HUES64 (cell line): Measurements from ENCODE around the gene ZNF281. TPM values are rescaled to one million over a fixed set of nuclear protein-coding genes. Genes with fewer than 3 reads are reported as not detected.
A peak's percentile ranks its signal among the peaks of the same experiment; 100 is the strongest.

Source experiments
- H3K27ac ChIP-seq: 2 replicates; pipeline ENCODE4 v1.7.0; 2013; ENCODE audit warnings: low read depth, low read length, inconsistent platforms
- H3K27me3 ChIP-seq: 2 replicates; pipeline ENCODE4 v1.6.1; 2013; ENCODE audit warnings: mild to moderate bottlenecking, low read length; ENCODE audit not compliant: insufficient read depth
- H3K36me3 ChIP-seq: 2 replicates; pipeline ENCODE4 v1.6.1; 2013; ENCODE audit warnings: mild to moderate bottlenecking, low read length; ENCODE audit not compliant: insufficient read depth
- H3K4me1 ChIP-seq: 2 replicates; pipeline ENCODE4 v1.6.1; 2013; ENCODE audit warnings: mild to moderate bottlenecking, low read length, moderate library complexity; ENCODE audit not compliant: insufficient read depth
- H3K4me3 ChIP-seq: 2 replicates; pipeline ENCODE4 v1.5.1; 2013; ENCODE audit warnings: mild to moderate bottlenecking, low read length, moderate library complexity
- H3K9ac ChIP-seq: 2 replicates; pipeline ENCODE4 v1.6.1; 2013; ENCODE audit warnings: mild to moderate bottlenecking, low read depth, low read length
- H3K9me3 ChIP-seq: 2 replicates; pipeline ENCODE4 v1.6.1; 2013; ENCODE audit warnings: low read depth, low read length; ENCODE audit not compliant: insufficient read depth
- WGBS: fragments of 150-250, 120-280 bp; methylation state at CpG from one replicate; pipeline ENCODE4 v1.1.7; 2013; ENCODE audit warnings: missing lambda C conversion rate; 5-methylcytosine and 5-hydroxymethylcytosine counted together
- polyA plus RNA-seq, 2 experiments: library from polyadenylated mRNA; stranded (reverse); fragments of 50-300 nt; gene quantifications; one replicate each; pipeline ENCODE4 v1.2.3, GENCODE V29; 2013

The ZNF281 gene
- polyA plus RNA-seq (2013, experiment 1 of 2), result 48.9 TPM
- 49.6 TPM for polyA plus RNA-seq (2013, experiment 2 of 2)

- Histone ChIP-seq H3K9me3 (no peaks in the 10 kb centered on the region), H3K36me3 (peaks cover 41% of the 10 kb centered on the region), H3K4me3 (peak within 1 kb of the TSS; percentile 90), H3K9ac (peak within 1 kb of the TSS; percentile 91), H3K27ac (peak within 1 kb of the TSS; percentile 98), H3K4me1 (peaks cover 54% of the 10 kb centered on the region), H3K27me3 (no peaks in the 10 kb centered on the region)
- under 1% methylated on average over 54 of the region's 54 CpGs for WGBS
These were observed at the start of gene ZNF281 for GRCh38 chr1:200409761-200410565. TSS of gene ZNF281 (minus strand) at chr1:200410036. CDS start at chr1:200409705, 331 bp downstream.

GRCh38 chr1:200458780-200459179, 48.9 kb upstream of the ZNF281 start:
- Histone ChIP-seq H3K36me3 (peaks cover 3% of the 10 kb centered on the region; the same call in 1 of the 2 replicates), H3K9me3 (no peaks in the 10 kb centered on the region), H3K4me1 (peaks cover 4% of the 10 kb centered on the region; the same call in 1 of the 2 replicates), H3K27ac (no peak overlapping the region), H3K27me3 (no peaks in the 10 kb centered on the region), H3K4me3 (no peak overlapping the region), H3K9ac (no peak overlapping the region)
- 94% methylated on average over 14 of the region's 14 CpGs for WGBS

GRCh38 chr1:200457810-200458209, 48.0 kb upstream of the ZNF281 start:
- H3K4me1 ChIP-seq, result peaks cover 13% of the 10 kb centered on the region; the same call in 1 of the 2 replicates
- WGBS, result 98% methylated on average over 6 of the region's 6 CpGs
- no peaks in the 10 kb centered on the region for H3K27me3 ChIP-seq
- no peak overlapping the region for H3K27ac ChIP-seq
- H3K9ac ChIP-seq, result no peak overlapping the region
- no peaks in the 10 kb centered on the region for H3K9me3 ChIP-seq
- H3K36me3 ChIP-seq, result peaks cover 3% of the 10 kb centered on the region; the same call in 1 of the 2 replicates
- H3K4me3 ChIP-seq, result no peak overlapping the region

GRCh38 chr1:200454425-200454824, 44.6 kb upstream of the ZNF281 start:
- Histone ChIP-seq H3K4me1 (peaks cover 17% of the 10 kb centered on the region; the same call in 1 of the 2 replicates), H3K9ac (no peak overlapping the region), H3K36me3 (no peaks in the 10 kb centered on the region; the same call in 1 of the 2 replicates), H3K27me3 (no peaks in the 10 kb centered on the region), H3K27ac (no peak overlapping the region), H3K4me3 (no peak overlapping the region), H3K9me3 (no peaks in the 10 kb centered on the region)
- WGBS, result 92% methylated on average over 5 of the region's 5 CpGs

- 94% methylated on average over 3 of the region's 3 CpGs for WGBS
- Histone ChIP-seq H3K27ac (peak overlapping the region; percentile 19; the same call in 1 of the 2 replicates), H3K9ac (no peak overlapping the region), H3K4me1 (peaks cover 17% of the 10 kb centered on the region; the same call in 1 of the 2 replicates), H3K9me3 (no peaks in the 10 kb centered on the region), H3K4me3 (no peak overlapping the region), H3K36me3 (no peaks in the 10 kb centered on the region; the same call in 1 of the 2 replicates), H3K27me3 (no peaks in the 10 kb centered on the region)
These were observed 43.7 kb upstream of the ZNF281 start for GRCh38 chr1:200453553-200453905.

GRCh38 chr1:200452850-200453552, 43.2 kb upstream of the ZNF281 start:
- 70% methylated on average over 8 of the region's 8 CpGs for WGBS

GRCh38 chr1:200448034-200448762, 38.4 kb upstream of the ZNF281 start:
- Histone ChIP-seq H3K9ac (no peak overlapping the region), H3K27me3 (no peaks in the 10 kb centered on the region)

More at GRCh38 chr1:200452850-200453552, 43.2 kb upstream of the ZNF281 start:
- no peaks in the 10 kb centered on the region for H3K27me3 ChIP-seq
- no peak overlapping the region for H3K4me3 ChIP-seq
- no peak overlapping the region for H3K9ac ChIP-seq
- H3K27ac ChIP-seq, result peak overlapping the region; percentile 19; the same call in 1 of the 2 replicates
- H3K4me1 ChIP-seq, result peaks cover 17% of the 10 kb centered on the region; the same call in 1 of the 2 replicates
- H3K9me3 ChIP-seq, result no peaks in the 10 kb centered on the region
- no peaks in the 10 kb centered on the region; the same call in 1 of the 2 replicates for H3K36me3 ChIP-seq

GRCh38 chr1:200445213-200445612, 35.4 kb upstream of the ZNF281 start:
- H3K4me3 ChIP-seq, result no peak overlapping the region
- no peaks in the 10 kb centered on the region for H3K27me3 ChIP-seq
- peaks cover 12% of the 10 kb centered on the region; the same call in 1 of the 2 replicates for H3K36me3 ChIP-seq
- H3K27ac ChIP-seq, result no peak overlapping the region
- no CpG with 5 or more reads among the region's 1 CpG for WGBS
- H3K9me3 ChIP-seq, result no peaks in the 10 kb centered on the region
- H3K9ac ChIP-seq, result no peak overlapping the region
- H3K4me1 ChIP-seq, result no peaks in the 10 kb centered on the region

More at GRCh38 chr1:200448034-200448762, 38.4 kb upstream of the ZNF281 start:
- Histone ChIP-seq H3K4me1 (peaks cover 8% of the 10 kb centered on the region; the same call in 1 of the 2 replicates), H3K36me3 (peaks cover 12% of the 10 kb centered on the region; the same call in 1 of the 2 replicates), H3K4me3 (no peak overlapping the region), H3K9me3 (no peaks in the 10 kb centered on the region), H3K27ac (no peak overlapping the region)
- 96% methylated on average over 6 of the region's 6 CpGs for WGBS

GRCh38 chr1:200444478-200444877, 34.6 kb upstream of the ZNF281 start:
- Histone ChIP-seq H3K9me3 (no peaks in the 10 kb centered on the region), H3K36me3 (peaks cover 12% of the 10 kb centered on the region; the same call in 1 of the 2 replicates), H3K4me1 (no peaks in the 10 kb centered on the region), H3K4me3 (no peak overlapping the region), H3K9ac (no peak overlapping the region), H3K27ac (no peak overlapping the region), H3K27me3 (no peaks in the 10 kb centered on the region)
- 96% methylated on average over 4 of the region's 4 CpGs for WGBS

GRCh38 chr1:200443860-200444259, 34.0 kb upstream of the ZNF281 start:
- Histone ChIP-seq H3K36me3 (peaks cover 12% of the 10 kb centered on the region; the same call in 1 of the 2 replicates), H3K4me3 (no peak overlapping the region), H3K9me3 (no peaks in the 10 kb centered on the region), H3K27me3 (no peaks in the 10 kb centered on the region), H3K9ac (no peak overlapping the region), H3K27ac (no peak overlapping the region), H3K4me1 (no peaks in the 10 kb centered on the region)
- 96% methylated on average over 2 of the region's 2 CpGs for WGBS
